GM18517 (cell line): Measurements from ENCODE around the gene SCN8A.
"Not testable (repeated sequence)": the region's sequence is repeated elsewhere in the genome, so short reads cannot be mapped to it uniquely, and the experiment has no call there.

Source experiments
- ATAC-seq: cut with Tn5 transposase; IDR thresholded peaks from one replicate; pipeline ENCODE4 v1.9.1; 2021; ENCODE audit warnings: mild to moderate bottlenecking, moderate library complexity; ENCODE audit not compliant: unreplicated experiment

SCN8A gene

DNA sequence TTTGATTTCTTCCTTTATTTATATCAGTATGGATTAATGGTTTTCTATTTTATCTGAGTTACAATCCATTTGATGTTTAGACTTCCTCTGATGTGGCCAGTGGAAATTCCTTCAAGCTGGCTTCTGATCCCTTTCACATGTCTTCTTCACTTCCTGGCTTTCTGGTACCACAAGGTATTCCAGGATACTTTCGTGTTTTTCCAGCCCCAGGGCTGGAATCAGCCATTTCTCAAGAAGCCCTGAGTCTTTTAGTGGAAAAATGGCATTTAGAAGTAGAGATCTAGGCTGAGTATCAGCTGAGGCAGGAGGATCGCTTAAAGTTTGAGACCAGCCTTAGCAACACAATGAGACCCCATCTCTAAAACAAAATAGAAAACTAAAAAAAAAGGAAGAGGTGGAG lies 164.2 kb downstream of the SCN8A start:
- no peak for ATAC-seq

GRCh38 chr12:51759175-51759574 lies 168.1 kb downstream of the SCN8A start:
- ATAC-seq, result no peak

- ATAC-seq, result no peak
Observed at GRCh38 chr12:51759695-51760094, 168.7 kb downstream of the SCN8A start.

DNA sequence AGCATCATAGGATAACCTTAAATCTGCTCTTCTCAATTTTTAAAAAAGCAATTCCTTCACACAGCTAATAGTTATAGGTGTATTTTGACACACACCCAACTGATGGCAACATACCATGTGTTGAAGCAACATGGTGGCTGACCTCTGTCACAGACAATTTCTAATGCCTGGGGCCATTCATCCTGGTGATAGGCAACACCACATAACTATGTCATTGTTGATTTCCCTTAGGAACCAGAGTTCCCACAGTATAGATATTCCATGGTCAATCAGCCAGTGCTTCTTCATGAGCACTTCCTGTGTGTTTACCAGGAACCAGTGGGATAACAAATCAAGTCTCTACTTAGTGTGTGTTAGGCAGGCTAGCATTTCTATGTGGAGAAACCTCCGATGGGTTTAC lies 169.2 kb downstream of the SCN8A start:
- ATAC-seq, result no peak

DNA sequence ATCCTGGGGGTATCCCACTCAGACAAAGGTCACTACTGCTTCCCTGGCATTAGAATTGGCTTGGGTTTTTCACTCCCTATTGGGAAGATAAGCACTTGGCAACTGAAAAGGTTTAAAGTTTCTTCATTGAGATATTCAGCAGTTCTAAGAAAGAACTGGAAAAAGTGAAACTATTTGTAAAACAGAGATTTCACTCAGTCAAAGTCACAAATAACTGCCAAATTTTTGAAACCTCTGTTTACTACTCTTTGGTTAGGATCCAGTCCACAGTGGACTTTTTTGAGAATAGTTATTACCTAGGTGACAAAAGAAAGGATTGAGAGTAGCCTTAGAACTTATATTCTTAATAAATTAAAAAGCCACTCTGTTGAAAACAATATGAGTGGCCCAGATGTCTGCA lies 172.7 kb downstream of the SCN8A start:
- no peak for ATAC-seq

DNA sequence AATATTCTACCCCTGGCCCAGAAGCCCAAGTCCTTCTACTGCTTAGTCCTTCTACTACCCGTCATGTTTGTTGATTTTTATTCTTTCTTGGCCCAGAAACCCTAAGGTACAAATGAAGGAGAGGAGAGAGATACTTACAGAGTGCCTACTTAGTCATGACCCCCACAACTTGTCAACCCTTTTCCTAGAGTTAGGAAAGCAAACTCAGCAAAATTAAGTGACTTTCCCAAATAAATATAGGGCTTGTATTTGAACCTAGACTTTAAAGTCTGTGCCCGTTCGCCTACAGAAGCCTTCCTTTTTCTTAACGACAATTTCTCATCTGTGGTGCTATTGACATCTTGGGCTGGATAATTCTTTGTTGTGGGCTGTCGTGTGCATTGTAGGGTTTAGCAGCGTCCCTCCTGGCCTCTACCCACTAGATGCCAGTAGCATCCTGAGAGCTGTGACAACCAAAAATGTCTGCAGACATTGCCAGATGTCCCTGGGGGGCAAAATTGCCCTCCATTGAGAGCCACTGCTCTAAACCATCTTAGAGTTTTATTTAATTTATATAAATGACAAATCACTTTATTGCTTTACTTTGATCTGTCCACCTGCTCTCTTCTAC lies 175.1 kb downstream of the SCN8A start:
- no peak for ATAC-seq

DNA sequence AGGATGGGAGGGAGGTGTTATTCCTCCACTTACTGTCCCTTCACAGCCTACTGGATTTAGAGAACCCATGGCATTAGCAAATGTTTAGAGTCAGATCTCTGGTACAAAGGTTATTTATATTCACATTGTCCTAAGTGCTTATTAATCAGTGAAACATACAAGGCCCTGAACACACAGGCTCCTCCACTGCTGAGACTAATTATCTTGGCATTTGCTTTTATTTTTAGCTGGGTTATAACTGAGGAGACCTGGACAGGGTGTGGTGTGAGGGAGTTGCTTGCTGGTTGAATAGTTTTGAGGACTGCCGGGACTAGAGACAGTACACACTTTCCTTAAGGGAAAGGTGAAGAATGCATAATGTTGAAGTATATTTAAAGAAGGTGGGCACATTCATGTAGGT lies 180.0 kb downstream of the SCN8A start:
- no peak for ATAC-seq

DNA sequence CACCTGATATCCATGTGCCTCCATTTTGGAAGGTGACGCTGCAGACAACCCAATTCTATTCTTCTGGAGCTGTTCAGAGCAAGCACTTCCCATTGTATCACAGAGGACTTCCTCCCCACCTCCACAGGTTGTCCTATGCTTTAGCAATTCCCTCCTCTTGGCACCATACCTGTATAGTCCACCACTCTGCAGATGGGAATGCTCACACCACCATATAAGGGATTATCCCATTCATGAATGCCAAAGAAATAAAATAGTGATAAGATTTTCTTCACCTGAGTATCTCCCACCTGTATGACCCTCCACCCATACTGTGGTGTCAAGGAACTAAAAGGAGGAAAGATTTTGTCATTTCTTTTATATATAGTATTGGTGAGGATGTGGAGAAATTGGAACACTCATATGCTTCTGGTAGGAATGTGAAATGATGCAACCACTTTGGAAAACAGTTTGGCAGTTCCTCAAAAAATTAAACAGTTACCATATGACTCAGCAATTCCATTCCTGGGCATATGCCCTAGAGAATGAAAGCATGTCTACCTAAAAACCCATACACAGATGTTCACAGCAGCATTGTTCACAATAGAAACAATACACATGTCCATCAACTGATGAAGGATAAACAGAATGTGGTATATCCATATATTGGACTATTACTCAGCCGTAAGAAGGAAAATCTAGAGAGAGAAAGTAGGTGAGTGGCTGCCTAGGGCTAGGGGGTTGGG lies 182.3 kb downstream of the SCN8A start:
- no peak for ATAC-seq

DNA sequence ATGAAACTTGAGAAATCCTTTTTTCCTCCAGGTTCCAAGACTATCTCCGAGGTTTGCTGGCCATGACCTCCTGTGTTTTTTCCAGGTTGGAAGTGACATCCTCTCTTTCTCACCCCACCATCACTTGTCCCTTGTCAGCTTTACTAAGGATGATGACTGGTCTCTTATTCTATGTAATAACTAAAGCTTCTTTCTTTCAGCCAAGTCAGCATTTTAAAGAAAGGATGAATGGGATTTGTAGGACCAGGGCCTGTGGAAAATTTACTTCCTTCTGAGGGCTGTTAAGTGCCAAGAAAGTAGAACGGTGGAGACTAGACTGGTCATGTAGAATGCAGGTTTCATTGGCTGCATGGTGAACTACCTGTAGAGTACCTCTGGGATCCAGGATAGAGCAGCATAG lies 183.9 kb downstream of the SCN8A start:
- no peak for ATAC-seq

- ATAC-seq, result no peak
Observed at GRCh38 chr12:51777457-51777856, 186.4 kb downstream of the SCN8A start.

GRCh38 chr12:51777973-51778372 lies 186.9 kb downstream of the SCN8A start:
- ATAC-seq, result no peak

DNA sequence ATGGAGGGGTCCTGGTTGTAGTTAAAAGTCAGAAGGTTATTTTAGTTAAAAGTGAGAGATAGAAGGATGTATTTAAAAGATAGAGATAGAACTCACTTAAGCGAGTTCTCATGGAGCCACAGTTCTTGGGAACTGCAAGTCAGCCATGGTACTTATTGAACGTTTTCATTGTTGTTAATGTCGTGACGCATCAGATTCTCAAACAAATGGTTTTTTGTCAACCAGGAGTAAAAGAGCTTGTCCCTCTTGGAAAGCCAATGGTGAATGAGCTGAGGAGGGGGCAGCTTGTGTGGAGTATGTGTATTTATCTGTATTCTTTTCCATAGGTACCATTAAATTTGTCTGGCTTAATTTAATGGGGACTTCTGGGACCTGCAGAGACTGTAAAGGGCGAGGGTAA lies 188.8 kb downstream of the SCN8A start:
- ATAC-seq, result no peak

GRCh38 chr12:51784688-51785087 lies 193.7 kb downstream of the SCN8A start:
- no peak for ATAC-seq

DNA sequence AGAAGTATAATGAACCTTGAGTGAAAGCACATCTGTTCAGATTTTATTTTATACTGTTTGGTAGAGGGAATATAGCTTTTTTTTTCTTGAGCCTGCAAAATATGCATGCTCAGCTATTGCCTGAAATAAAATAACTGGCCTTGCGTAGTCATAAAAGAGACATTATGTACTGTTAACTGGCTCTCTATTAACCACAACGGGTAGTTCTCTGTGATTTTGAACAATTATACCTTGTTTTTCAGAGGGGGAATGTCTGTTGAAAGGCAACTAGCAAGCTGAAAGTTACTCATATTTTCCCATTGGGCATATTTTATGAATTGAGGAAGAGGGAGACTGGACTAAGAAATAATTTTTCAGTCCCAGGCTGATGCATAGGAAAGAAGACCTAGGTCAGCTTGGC lies 194.9 kb downstream of the SCN8A start:
- ATAC-seq, result no peak

DNA sequence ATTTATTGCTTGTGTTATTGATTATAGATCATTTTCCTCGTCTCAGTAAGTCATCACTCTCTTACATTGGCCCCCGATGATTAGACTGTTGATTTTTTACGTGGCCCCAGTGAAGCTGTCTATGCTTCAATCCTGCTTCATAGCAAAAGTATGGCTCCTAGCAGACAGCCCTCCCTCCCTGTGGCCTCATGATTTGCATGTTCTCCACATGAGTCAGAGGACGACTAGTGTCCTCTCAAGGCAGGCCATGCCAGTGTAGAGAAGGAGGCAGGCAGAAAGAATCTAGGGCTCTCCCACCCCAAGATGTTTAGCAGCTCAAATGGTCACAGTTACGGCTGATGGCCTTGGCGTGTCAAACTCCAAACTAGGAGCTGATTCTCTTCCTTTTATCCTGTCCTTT lies 197.8 kb downstream of the SCN8A start:
- no peak for ATAC-seq

DNA sequence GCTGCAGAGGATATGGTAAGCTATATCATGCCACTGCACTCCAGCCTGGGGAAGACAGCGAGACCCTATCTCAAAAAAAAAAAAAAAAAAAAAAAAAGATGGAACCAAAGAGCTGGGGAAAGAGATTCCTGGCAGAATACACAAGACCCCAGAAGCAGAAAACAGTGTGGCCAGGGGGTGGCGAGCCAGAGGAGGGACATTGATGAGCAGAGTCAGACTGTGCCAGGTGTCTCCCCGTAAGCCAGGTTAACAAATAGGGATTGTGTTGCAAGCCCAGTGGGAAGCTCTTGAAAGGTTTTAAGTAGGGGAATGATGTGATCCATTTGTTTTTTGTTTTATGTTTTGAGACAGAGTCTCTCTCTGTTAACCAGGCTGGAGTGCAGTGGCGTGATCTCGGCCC lies 201.4 kb downstream of the SCN8A start:
- ATAC-seq, result no peak

DNA sequence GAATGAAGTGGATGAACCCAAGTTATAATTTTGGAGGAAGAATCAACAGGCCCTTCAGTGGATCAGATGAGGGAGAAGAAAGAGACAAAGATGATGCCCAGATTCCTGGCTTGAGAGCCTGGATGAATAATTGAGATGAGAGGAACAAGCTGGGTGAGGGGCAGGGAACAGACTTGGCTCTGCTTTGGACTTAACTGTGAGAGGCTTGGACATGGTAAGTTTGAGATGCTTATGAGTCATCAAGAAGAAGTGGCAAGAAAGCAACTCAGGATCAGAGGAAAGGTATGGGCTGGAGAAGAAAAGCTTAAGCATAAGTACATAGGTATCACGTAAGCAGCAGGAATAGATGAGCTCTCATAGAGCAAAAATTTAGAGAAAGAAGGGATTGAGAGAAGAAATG lies 202.2 kb downstream of the SCN8A start:
- no peak for ATAC-seq

GRCh38 chr12:51797301-51797700 lies 206.3 kb downstream of the SCN8A start:
- no peak for ATAC-seq

DNA sequence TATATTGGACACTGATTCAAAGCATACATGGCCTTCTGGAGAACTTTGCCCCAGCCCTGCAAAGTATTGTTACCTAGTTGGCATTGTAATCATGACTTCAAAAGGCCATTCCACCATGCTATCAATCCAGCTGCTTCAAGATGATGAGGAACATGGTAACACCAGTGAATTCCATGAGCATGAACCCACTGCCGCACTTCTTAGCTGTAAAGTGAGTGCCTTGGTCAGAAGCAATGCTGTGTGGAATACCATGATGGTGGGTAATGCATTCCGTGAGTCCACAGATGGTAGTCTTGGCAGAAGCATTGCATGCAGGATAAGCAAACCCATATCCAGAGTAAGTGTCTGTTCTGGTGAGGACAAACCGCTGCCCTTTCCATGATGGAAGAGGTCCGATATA lies 207.0 kb downstream of the SCN8A start:
- not testable (repeated sequence) for ATAC-seq

DNA sequence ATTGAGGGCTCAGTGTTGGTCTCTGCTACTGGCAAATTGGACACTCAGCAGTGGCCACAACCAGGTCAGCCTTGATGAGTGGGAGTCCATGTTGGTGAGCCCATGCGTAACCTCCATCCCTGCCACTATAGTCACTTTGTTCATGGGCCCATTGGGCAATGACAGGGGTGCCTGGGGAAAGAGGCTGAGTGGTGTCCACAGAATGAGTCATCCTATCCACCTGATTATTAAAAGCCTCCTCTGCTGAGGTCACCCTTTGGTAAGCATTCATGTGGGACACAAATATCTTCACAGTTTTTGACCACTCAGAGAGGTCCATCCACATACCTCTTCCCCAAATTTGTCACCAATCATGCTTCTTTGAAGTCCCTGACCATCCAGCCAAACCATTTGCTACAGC lies 207.5 kb downstream of the SCN8A start:
- ATAC-seq, result no peak

DNA sequence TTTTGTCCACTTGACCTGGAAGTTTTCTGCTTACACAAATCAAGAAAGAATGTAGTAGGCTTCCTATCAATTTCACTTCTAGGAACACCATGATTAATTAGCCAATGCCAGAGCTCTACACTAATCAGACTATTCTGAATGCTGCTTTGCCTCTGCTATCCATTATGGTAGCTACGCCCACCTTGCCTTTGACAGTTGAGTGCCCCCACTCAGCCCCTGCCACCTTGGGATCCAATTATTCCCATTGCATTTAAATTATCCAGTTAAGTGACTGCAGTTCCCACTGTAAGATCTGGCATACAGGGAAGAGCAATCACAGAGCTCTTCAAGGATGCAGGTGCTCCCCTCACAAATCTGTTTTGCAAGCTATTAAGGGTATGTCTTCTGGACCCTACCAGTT lies 210.0 kb downstream of the SCN8A start:
- ATAC-seq, result no peak

DNA sequence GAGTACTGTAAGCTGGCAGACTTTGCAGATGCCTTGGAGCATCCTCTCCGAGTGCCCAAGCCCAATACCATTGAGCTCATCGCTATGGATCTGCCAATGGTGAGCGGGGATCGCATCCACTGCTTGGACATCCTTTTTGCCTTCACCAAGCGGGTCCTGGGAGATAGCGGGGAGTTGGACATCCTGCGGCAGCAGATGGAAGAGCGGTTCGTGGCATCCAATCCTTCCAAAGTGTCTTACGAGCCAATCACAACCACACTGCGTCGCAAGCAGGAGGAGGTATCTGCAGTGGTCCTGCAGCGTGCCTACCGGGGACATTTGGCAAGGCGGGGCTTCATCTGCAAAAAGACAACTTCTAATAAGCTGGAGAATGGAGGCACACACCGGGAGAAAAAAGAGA lies 215.9 kb downstream of the SCN8A start:
- ATAC-seq, result no peak

DNA sequence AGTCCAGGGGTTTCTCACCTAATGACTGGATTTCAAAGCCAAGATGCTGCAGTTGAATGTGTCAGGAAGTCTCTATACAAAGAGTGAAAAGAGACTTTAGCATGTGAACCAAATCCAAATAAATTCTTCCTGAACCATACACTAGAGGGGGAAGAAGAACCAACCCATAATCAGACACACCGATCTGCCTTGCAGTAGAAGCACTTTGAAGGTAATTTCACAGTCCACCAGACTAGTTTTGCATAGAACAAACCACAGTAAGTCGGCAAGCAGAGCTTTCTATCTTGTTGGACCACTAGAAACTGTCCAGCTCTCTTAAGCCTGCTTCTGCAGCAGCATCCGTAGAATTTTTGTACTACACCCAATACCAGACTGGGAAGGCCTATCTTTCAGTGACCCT lies 218.2 kb downstream of the SCN8A start:
- ATAC-seq, result no peak
